22Rv1 (cell line): ENCODE results near the gene BAIAP2L1.

Experiments used
- H3K27ac ChIP-seq: fragments of 450-650 bp; 2 replicates; pipeline ENCODE4 v1.5.1; 2017
- ZFX ChIP-seq: fragments of 450-650 bp; IDR thresholded peaks from 2 replicates; pipeline ENCODE4 v1.6.1; 2017; ENCODE audit warnings: antibody characterized with exemption, borderline replicate concordance
- TF ChIP-seq, protein P1 (sequence below): fragments of 450-650 bp; IDR thresholded peaks from 2 replicates; pipeline ENCODE4 v1.5.1; 2017; ENCODE audit warnings: mild to moderate bottlenecking

BAIAP2L1 gene

DNA sequence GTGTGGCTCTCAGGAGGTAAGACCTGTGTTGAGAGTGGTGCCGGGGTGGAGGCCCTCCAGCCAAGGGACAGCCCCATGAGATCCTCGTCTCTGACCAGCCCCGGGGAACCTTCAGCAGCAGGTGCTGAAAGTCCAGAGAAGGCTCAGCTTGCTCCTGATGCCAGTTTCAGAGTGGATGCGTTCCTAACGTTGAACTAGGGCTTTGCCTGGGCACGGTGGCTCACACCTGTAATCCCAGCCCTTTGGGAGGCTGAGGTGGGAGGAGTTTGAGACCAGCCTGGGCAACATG lies 45.7 kb downstream of the BAIAP2L1 start:
- H3K27ac ChIP-seq: peak overlapping the region; percentile 36; the same call in 1 of the 2 replicates
- TF ChIP-seq, protein P1, sequence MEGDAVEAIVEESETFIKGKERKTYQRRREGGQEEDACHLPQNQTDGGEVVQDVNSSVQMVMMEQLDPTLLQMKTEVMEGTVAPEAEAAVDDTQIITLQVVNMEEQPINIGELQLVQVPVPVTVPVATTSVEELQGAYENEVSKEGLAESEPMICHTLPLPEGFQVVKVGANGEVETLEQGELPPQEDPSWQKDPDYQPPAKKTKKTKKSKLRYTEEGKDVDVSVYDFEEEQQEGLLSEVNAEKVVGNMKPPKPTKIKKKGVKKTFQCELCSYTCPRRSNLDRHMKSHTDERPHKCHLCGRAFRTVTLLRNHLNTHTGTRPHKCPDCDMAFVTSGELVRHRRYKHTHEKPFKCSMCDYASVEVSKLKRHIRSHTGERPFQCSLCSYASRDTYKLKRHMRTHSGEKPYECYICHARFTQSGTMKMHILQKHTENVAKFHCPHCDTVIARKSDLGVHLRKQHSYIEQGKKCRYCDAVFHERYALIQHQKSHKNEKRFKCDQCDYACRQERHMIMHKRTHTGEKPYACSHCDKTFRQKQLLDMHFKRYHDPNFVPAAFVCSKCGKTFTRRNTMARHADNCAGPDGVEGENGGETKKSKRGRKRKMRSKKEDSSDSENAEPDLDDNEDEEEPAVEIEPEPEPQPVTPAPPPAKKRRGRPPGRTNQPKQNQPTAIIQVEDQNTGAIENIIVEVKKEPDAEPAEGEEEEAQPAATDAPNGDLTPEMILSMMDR: no peak
- TF ChIP-seq ZFX: no peak

DNA sequence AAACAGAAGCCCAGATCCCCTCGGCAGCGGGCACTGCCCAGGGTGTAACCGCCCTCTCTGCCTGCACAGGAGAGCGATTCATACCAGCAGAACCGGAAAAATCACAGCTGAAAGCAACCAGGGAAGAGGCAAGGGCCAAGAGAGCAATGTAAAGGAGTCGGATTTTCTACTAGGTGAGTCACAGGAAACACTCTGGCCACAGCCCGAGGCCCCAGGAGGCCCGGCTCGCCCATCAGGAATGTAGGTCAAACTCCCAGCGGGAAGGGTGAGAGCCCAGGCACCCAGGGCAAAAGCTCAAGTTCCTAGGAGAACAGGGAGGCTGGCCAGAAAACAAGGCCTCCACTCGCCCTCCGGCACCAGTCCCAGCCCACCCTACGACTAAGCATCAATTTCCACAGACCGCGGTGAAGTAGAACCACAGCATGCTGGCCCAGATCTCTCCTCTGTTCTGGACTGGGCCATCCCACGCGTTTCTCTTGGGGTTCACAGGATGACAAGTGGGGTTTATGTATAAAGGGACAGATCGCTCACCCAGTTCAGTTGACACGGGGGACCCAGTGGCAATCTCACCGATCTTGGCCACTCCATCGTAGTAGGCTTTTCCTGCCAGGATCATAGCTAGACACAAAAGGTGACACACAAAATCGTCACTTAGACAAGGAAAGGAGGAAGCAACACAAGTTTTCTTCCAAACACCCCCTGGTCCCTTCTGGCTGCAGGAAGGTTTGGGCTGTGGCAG lies 46.2 kb downstream of the BAIAP2L1 start:
- TF ChIP-seq, protein P1: no peak
- TF ChIP-seq ZFX: no peak
- H3K27ac ChIP-seq: peak overlapping the region; percentile 36

DNA sequence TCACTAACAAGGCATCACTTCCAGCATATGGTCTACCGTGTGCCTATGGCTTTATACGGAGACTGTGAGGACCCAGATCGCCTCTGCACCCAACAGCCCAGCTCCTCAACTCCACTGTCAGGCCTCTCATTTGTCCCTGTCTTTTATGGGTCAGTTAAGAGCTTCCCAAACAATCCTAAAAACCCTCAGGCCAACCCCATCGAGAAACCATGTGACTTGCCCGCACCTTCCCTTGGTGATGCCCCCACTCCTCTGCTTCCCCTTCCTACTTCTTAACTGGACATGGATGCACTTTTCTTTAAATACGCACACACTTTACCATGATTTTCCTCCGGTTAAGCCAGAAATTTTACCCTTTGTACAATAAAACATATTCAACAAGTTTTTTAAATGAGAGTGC lies 46.8 kb downstream of the BAIAP2L1 start:
- peak overlapping the region; percentile 36 for H3K27ac ChIP-seq
- TF ChIP-seq, protein P1: no peak
- TF ChIP-seq ZFX: no peak

DNA sequence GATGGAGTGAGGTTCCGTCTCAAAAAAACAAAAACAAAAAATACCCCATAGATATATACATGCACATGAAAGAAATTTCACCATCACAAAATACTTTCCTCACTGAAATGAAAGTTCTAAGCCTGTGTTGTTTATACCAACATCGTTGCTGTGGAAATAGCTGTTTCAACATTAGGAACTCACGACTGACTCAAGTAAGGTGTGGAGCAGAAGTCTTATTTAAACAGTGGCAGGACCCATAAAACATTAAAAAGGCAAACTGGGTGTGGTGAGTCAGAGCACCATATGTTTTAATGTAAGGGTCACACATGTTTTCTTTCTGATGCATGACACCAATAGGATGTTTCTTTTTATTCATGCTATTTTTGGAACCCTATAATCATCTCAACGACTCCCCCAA lies 48.3 kb downstream of the BAIAP2L1 start:
- no peak overlapping the region for H3K27ac ChIP-seq
- TF ChIP-seq, protein P1: no peak
- TF ChIP-seq ZFX: no peak

DNA sequence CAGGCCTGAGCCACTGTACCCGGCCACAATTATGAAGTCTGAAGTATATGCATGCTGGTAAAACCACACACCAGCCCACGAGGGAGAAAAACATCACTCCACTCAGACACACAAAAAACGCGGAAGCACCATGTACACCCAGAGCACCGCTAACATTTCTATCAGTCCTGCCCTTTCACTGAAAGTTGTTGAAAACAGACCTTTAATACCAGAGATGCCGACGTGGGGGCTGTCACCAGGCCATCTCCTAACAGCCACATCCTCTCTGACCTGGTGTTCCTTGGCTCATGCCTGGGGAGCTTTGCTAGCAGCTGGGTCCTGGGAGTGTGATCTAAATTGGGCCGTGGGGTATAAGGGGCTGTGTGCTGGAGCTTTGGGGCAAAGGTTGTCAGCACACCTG lies 49.8 kb downstream of the BAIAP2L1 start:
- TF ChIP-seq ZFX: no peak
- TF ChIP-seq, protein P1: no peak
- H3K27ac ChIP-seq: no peak overlapping the region

DNA sequence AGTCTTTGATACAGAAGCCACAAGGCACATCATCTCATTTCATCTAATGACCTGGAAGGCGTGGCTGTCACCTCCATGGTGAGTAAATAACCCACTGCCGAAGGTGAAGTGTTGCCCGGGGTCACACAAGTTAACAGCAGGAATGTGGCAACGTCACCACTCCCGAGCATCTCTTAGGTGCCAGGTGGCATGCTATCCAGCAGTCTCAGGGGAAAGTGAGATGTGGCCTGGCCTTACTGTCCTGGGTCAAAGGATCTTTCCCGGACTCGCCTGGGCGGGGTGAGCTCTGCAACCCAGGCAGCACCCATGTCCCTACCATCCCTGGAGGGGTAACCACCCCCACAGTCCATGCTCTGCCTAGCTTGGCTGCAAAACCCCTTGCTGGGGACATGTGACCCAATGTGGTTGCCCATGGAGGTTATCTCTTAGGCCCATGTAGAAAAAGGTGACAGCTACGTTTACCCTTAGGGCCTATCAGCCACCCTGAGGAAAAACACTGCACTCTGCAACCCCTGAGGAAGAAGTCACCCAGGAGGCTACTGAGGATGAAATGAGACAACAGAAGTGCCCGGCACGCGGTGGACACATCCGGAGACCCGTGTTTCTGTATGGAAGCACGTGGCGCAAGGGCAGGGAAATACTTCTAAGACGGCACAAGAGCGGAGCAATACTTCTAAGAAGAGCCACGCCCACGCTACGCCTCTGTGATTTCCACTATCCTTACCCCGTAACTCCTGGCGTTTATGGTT lies 52.0 kb downstream of the BAIAP2L1 start:
- no peak overlapping the region for H3K27ac ChIP-seq
- TF ChIP-seq, protein P1: no peak
- no peak for TF ChIP-seq ZFX

DNA sequence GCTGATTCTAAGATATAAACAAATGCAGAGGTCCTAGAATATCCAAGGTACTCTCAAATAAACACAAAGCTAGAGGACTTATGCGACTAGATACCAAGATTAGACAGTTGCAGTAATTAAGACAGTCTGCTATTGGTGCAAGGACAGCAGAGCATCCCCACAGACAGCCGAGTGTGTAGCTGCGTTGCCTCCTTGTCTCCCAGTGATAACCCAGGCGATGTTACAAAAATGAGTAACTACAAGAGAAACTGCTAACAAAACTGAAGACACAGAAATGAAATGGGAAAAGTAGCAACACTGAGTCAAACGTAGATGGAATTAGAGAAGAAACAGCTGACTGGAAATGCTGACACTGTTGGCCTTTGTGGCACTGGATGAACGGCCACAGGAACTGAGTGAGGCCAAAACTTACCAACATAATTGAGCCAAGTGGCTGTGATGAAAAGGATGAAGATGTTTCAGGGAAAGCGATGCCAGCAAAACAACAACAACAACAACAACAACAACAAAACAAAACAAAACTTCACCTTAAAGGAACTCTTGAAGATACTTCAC lies 54.3 kb downstream of the BAIAP2L1 start:
- no peak for TF ChIP-seq ZFX
- TF ChIP-seq, protein P1: no peak
- no peak overlapping the region for H3K27ac ChIP-seq
